GM18519 (cell line): ENCODE data around the gene CFAP141.
A peak's percentile ranks its signal among the peaks of the same experiment; 100 is the strongest.
"Not testable (repeated sequence)": the region's sequence is repeated elsewhere in the genome, so short reads cannot be mapped to it uniquely, and the experiment has no call there.

Experiments used
- ATAC-seq: cut with Tn5 transposase; IDR thresholded peaks from one replicate; pipeline ENCODE4 v1.9.1; 2021; ENCODE audit warnings: mild to moderate bottlenecking, moderate library complexity; ENCODE audit not compliant: unreplicated experiment, low FRiP score

CFAP141 gene

DNA sequence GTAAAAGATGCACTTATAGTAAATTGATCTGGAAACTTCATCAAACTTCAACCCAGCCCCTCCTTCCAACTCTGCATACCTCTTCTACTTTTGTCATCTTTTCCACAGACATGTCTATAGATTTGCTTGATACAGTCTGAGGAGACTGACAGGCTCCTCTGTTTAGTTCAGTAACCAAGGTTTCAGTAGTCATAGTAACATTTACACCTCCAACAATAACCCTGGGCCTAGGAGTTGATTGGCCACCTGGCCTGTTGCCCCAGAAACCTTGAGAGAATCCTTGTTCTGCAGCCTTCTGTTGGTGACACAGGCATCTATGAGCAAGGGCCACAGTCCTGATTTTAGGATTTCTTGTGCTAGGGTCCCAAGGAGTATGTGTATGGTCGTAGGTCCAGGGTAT lies at the start of gene CFAP141:
TSS of gene CFAP141 (minus strand) at position 138 of the 400 bp plus-strand sequence. CDS start at position 112, 26 bp downstream.
- no peak for ATAC-seq

DNA sequence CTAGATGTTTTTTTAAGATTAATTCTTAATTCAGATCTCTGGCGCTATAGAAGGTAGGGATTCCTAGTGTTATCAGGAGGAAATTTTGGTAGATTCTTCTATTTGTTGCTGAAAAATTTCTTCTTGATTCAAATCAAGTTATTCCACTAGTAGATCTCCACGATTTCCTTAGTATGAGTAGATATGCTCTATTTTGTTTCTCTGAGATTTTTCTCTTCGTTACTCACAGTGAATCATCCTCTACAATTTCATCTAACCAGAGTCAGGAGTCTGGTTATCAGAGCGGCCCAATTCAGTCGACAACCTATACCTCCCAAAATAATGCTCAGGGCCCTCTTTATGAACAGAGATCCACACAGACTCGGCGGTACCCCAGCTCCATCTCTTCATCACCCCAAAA lies 47.5 kb upstream of the CFAP141 start:
- ATAC-seq, result no peak

GRCh38 chr1:154241703-154242351 lies 35.7 kb upstream of the CFAP141 start:
- no peak for ATAC-seq

DNA sequence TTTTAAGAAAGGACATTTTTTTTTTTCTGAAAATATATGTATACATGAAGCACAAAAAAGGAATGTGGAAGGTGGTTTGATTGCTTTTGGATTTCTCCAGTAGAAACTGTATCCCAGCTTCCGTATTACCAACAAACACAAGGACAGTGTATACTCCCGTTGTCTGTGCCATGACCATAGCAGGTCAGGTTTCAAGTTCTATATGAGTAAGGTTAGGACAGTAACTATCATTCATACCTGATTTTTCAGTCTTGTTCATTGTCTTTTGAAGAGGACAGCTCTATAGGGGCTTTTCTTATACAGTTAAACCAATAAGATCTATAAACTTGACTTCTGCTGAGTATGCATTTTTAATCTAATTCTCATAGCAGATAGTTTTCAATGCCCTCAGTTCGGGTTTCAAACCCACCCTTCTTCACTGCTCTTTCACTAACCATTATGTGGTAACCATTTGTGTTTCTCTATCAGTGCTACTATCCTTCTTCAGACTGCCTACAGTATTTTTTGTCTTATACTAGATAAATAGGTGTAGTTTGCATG lies 34.2 kb upstream of the CFAP141 start:
- no peak for ATAC-seq

DNA sequence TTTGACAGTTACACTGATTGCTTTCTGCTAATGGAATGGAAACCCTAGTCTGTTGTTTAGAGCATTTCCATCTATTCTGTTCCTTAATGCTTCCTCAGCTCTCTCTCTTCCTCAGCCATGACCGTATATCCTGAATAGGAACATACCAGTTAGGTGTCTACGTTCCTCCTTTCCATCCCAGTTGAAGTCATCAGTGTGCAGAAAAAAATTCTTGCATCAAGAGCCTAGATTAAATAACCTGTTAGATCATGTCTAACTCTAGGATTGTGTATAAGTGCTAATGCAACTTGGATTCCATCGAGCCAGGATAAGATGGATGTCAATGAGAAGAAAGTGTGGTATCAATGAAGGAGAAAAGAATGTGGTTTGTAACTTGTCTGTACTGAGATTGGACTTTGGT lies 33.4 kb upstream of the CFAP141 start:
- no peak for ATAC-seq

DNA sequence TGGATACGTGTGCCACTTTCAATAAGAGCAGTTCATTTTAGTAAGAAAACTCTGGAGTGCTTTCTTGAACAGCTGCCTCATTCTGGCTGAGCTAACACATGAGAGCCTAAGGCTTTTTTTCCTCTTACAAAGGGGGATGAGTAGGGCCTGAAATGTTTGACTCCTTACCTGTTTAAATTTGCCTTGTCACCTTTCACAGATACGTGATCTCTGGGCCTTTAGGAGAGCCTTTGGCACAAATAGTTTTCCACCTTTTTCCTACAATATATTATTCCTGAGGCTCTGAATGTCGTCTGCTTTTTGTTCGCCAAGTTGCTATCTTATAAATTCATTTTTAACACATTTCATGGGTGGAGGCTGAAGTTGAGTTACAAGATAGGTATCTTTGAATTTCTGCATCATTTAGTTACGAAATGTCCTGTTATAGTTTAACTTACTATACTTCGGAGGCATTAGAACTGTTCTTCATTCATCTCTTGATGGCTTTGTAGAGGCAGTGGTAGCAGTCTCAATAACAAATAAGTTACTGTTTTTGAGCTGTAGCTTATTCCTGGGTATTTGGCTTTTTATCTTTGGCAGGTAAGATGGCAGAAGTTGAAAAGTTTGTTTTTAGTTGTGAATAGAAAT lies 31.9 kb upstream of the CFAP141 start:
- ATAC-seq, result no peak

- ATAC-seq, result no peak
Measured at GRCh38 chr1:154237435-154237834, 31.3 kb upstream of the CFAP141 start.

DNA sequence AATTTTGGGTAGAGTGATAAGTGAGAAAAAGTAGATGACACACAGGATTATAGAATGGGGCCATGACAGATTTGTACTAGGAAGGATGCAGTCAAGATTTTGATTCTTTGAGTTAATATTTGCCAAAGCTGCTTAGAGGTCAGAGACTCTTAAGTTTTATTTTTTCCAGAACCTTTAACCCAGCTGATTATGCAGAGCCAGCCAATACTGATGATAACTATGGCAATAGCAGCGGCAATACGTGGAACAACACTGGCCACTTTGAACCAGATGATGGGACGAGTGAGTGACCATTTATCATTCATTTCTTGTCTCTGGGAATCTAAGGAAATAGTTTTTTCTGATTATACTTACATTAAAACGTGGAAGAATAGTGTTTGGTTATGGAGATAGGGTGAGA lies 30.7 kb upstream of the CFAP141 start:
- ATAC-seq, result no peak

- ATAC-seq, result not testable (repeated sequence)
Measured at GRCh38 chr1:154233127-154233526, 27.0 kb upstream of the CFAP141 start.

DNA sequence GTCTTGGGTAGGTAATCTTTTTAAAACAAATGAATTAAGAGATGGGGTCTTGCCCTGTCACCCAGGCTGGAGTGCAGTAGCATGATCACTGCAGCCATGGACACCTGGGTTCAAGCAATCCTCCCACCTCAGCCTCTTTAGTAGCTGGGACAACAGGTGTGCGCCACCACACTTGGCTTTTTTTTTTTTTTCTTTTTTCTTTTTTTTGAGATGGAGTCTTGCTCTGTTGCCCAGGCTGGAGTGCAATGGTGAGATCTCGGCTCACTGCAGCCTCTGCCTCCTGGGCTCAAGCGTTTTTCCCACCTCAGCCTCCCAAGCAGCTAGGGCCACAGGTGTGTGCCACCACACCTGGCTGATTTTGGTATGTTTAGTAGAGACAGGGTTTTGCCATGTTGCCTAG lies 25.0 kb upstream of the CFAP141 start:
- ATAC-seq, result not testable (repeated sequence)

- no peak for ATAC-seq
Measured at GRCh38 chr1:154225370-154225769, 19.2 kb upstream of the CFAP141 start.

DNA sequence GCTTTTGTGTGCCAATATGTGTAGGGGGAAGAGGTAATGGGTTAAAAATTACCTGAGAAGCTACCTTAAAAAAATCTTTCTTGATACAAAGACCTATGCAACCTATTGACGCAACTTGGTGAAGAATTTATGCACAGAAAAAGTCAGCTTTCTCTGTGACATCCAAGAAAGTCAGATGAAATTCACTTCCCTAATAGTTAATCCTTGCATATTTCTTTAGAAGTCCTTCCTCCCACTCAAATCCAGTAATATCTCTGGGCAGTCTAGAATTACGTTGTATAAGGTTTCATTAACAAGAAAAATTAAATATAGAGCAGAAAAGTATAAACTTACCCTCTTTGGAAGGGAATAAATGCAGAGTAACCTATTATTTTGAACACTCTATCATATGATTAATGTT lies 17.5 kb upstream of the CFAP141 start:
- no peak for ATAC-seq

- no peak for ATAC-seq
Measured at GRCh38 chr1:154222918-154223317, 16.8 kb upstream of the CFAP141 start.

DNA sequence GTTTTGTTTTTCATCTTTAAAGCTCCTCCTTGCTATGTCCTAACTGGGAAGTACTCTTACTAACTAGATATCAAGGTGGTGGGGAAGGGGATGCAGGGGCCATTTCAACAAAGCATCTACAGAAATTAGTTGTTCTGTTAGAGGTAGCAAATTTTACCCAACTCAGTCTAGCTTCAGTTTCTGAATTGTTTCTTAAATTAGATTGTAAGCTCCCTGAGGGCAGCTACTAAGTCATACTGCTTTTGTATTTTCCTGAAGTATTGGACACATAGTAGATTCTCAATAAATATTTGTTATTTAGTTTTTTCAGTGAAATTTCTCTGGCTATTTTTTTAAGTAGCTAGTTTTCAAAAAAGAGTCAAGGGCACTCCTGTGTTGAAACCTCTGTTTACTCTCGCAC lies 16.4 kb upstream of the CFAP141 start:
- ATAC-seq, result no peak

GRCh38 chr1:154221278-154222001 lies 15.3 kb upstream of the CFAP141 start:
- no peak for ATAC-seq

DNA sequence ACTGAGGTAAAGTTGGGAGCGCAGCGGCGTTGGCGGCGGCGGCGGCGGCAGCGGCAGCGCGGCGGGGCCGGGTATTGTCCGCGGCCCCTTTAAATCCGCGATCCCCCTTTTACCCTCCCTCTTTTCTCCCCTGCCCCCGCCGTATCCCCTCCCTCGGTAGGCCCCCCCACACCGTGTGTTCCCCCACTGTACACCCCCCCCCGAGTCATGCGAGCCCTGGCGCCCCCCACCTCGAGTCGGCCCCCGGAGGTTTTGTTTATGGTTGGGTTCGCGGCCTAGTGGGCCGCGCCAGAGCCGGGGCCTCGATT lies 14.8 kb upstream of the CFAP141 start:
- no peak for ATAC-seq

GRCh38 chr1:154220071-154220969 lies 14.2 kb upstream of the CFAP141 start, which contains the start of gene UBAP2L:
TSS of gene UBAP2L (plus strand) at chr1:154220955. CDS start at chr1:154225124, 4,169 bp downstream.
- ATAC-seq, result peak; percentile 87

GRCh38 chr1:154219541-154219940 lies 13.4 kb upstream of the CFAP141 start:
- ATAC-seq, result no peak

GRCh38 chr1:154218545-154218944 lies 12.4 kb upstream of the CFAP141 start:
- no peak for ATAC-seq

GRCh38 chr1:154213274-154213673 lies 7.1 kb upstream of the CFAP141 start:
- ATAC-seq, result no peak

GRCh38 chr1:154212083-154212482 lies 6.0 kb upstream of the CFAP141 start:
- no peak for ATAC-seq
